Liver (tissue), 3 donors: ENCODE results near the gene PCDHGC4.

ENCODE experiments used
- CTCF ChIP-seq: fragments of 150-350 bp; IDR thresholded peaks from 2 replicates; pipeline ENCODE4 v1.5.1; 2017; ENCODE audit warnings: improper control_type of control experiment, low read depth, low read length; ENCODE audit not compliant: missing input control
- HNF4A ChIP-seq, 2 donors: conservative IDR thresholded peaks; 2 replicates each; pipeline ENCODE4 v1.6.1; 2016; ENCODE audit warnings: antibody characterized with exemption in 2 of 2, mild to moderate bottlenecking in 2 of 2
- JUND ChIP-seq, 2 donors: IDR thresholded peaks; 2 replicates each; pipeline ENCODE4 v1.6.1; 2016; ENCODE audit warnings: antibody characterized with exemption in 2 of 2
- RAD21 ChIP-seq, 2 donors: IDR thresholded peaks; 2 replicates each; pipeline ENCODE4 v1.6.1; 2016; ENCODE audit warnings: antibody characterized with exemption in 2 of 2, mild to moderate bottlenecking in 2 of 2
- RXRA ChIP-seq, 2 donors: IDR thresholded peaks; 2 replicates each; pipeline ENCODE4 v1.6.1; 2017 to 2018; ENCODE audit warnings: antibody characterized with exemption in 2 of 2, mild to moderate bottlenecking in 1 of 2
- SP1 ChIP-seq: IDR thresholded peaks from 2 replicates; pipeline ENCODE4 v1.6.1; 2018; ENCODE audit warnings: antibody characterized with exemption, mild to moderate bottlenecking
- TAF1 ChIP-seq: conservative IDR thresholded peaks from 2 replicates; pipeline ENCODE4 v1.6.1; 2016; ENCODE audit warnings: antibody characterized with exemption, mild to moderate bottlenecking
- YY1 ChIP-seq: IDR thresholded peaks from 2 replicates; pipeline ENCODE4 v1.6.1; 2016; ENCODE audit warnings: antibody characterized with exemption, mild to moderate bottlenecking
- ZBTB33 ChIP-seq: IDR thresholded peaks from 2 replicates; pipeline ENCODE4 v1.6.1; 2016; ENCODE audit warnings: antibody characterized with exemption
- donor health status: healthy.
- donor health status: healthy.

DNA sequence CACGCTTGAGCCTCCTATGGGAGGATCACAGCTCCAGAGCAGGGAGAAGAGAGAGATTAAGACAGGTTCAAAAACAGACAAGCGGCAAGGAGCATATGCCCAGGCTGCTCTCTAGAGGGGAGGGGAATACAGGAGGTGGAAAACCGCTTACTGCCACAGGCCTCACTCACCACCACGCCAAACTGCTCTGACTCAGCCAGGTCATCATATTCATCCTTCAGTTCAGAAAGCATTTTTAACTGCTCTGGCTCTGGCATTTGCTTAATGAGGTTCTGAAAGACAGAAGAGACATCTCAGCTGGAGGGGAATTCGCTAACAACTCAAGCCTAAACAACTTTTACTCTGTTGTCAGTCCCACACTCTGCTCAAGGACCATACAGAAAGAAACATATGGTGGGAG, 44.2 kb downstream of the PCDHGC4 start:
- no peak for TF ChIP-seq CTCF
- no peak for TF ChIP-seq TAF1
- no peak for TF ChIP-seq HNF4A (conservative IDR thresholded peaks at IDR 0.05)
- no peak for TF ChIP-seq JUND (IDR thresholded peaks at IDR 0.05)
- no peak for TF ChIP-seq RAD21 (IDR thresholded peaks at IDR 0.05)
- no peak for TF ChIP-seq ZBTB33
- no peak for TF ChIP-seq RXRA (IDR thresholded peaks at IDR 0.05)
- no peak for TF ChIP-seq SP1
- TF ChIP-seq YY1 = no peak
